GM21619 (cell line): Measurements from ENCODE around the gene DAPK1.

Experiments used
- ATAC-seq: cut with Tn5 transposase; IDR thresholded peaks from one replicate; pipeline ENCODE4 v1.9.1; 2021; ENCODE audit not compliant: unreplicated experiment

DAPK1 gene

DNA sequence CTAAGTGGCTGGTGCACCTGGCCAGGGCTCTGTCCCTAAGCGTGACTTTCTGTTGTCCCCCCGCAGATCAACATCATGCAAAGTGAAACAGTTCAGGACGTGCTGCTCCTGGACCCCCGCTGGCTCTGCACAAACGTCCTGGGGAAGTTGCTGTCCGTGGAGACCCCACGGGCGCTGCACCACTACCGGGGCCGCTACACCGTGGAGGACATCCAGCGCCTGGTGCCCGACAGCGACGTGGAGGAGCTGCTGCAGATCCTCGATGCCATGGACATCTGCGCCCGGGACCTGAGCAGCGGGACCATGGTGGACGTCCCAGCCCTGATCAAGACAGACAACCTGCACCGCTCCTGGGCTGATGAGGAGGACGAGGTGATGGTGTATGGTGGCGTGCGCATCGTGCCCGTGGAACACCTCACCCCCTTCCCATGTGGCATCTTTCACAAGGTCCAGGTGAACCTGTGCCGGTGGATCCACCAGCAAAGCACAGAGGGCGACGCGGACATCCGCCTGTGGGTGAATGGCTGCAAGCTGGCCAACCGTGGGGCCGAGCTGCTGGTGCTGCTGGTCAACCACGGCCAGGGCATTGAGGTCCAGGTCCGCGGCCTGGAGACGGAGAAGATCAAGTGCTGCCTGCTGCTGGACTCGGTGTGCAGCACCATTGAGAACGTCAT lies 208.5 kb downstream of the DAPK1 start:
- no peak for ATAC-seq

GRCh38 chr9:87707805-87708506 lies 210.3 kb downstream of the DAPK1 start:
- ATAC-seq: no peak

GRCh38 chr9:87708546-87708945 lies 210.9 kb downstream of the DAPK1 start:
- no peak for ATAC-seq

- no peak for ATAC-seq
These were observed 211.5 kb downstream of the DAPK1 start for GRCh38 chr9:87708986-87709728.

DNA sequence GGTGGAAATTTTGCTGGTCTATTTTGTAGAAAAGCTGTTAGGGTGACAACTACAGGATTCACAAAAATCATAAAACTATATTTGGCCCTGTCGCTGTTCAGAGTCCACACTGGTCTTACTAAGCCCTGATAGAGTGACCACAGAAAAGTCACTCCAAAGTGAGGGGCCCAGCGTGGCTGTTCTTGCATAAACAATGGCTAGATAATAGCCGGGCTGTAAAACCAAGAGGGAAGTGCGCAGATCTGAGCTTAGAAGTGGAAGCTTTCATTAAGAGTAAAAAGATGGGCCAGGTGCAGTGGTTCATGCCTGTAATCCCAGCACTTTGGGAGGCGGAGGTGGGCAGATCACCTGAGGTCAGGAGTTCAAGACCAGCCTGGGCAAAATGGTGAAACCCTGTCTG lies 212.8 kb downstream of the DAPK1 start:
- ATAC-seq: no peak

DNA sequence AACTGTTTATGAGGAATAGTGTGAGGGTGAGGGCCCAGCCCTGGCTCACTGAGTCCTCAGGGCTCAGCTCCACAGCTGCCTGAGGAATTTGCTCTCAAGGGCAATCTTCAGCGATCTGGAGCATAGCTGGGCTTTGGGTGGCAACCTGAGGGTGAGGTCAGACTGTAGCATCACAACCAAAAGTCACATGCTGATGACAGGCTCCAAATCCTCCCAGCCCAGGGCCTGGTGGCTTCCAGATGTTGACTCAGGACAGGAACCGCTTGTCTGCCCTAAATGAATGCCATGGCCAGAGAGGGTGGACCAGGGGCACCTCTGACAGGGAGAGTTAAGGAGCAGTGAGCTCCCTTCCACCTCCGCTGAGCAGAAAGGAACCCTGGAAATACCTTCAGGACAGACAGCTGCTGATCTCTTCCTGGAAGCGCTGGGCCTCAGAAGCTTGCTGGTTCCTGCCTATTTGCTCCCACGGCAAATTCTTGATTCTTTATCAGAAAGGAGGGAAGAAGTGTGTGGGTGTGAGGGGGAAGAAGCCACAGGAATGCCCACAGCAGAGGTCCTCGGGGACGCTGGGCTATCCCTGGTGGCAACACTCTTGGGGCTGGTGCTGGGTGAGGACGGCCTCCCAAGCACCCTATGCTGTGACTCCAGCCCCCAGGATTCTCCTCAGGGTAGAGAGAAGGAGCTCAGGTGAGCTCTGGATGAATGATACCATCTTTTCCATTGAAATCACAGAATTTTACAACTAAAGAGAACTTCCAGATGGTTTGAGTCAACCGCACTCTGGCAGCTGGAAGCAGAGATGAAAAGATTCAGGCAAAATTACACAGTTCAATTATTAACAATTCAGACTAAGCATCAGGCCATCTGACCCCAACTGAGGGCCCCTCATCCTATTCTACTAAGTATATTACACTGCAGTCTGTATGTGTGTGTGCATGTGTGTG lies 214.5 kb downstream of the DAPK1 start:
- no peak for ATAC-seq

DNA sequence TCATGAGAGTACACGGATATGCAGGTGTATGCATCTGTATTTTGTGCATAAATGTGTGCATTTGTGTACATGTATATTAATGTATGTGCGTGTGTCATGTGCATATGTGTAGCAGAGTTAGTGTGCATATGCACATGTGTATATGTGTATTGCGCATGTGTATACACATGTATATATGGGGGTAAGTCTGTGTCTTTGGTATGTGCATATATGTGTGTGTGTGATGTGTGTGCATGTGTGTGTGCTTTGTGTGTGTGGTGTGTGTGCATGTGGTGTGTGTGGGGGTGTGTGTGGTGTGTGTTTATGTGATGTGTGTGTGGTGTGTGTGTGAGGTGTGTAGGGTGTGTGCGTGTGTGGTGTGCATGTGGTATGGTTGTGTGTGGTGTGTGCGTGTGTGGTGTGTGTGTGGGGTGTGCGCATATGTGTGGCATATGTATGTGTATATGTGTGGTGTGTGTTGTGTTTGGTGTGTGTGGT lies 215.2 kb downstream of the DAPK1 start:
- ATAC-seq: no peak

DNA sequence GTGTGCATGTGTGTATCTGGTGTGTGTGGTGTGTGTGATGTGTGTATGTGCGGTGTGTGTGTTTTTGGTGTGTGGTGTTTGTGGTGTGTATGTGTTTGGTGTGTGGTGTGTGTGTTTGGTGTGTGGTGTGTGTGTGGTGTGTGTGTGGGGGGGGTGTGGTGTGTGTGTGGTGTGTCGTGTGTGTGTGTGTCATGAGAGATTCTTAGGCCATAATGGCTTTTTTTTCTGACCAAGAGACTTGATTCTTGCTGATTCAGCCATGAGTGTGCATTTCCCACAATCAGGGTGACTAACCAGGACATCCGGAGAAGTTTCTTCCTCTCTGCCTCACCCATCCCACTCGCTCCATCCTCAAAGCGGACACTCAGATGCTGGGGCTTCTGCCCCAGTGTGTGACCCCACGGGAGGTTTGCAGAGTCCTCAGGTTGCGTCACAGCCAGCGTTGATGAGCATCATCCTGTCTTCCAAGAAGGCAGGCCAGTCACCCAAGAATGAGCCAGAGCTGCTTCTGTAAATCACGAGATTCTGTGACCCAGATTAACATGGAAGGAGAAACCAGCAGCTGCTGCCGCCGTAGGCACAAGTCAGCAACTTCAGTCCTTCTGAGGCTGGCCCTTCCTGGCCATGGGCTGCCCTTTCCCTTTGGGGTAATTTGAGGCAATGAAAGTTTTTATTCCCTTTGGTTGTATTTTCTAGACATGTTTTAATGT lies 215.8 kb downstream of the DAPK1 start:
- no peak for ATAC-seq

GRCh38 chr9:87713988-87714330 lies 216.3 kb downstream of the DAPK1 start:
- ATAC-seq: no peak

DNA sequence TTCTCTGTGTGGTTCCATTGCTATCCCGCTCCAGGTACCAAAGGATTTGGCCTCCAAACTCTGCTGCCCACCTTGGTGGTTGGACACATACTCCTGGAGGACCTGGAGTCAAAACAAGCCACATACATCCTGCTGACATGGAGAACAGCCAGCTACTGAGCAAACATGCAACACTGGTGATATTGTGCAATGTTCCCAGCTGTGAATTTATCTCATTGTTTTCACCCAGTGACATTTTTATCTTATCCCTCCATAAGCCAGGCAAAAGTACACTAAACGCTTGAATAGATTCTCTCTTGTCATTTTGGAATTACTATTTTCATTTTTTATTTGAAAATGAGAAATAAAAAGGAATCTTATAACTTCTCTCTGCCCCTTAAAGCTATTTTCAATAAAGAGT lies 217.2 kb downstream of the DAPK1 start:
- no peak for ATAC-seq

- no peak for ATAC-seq
These were observed 218.5 kb downstream of the DAPK1 start for GRCh38 chr9:87716141-87716540.

GRCh38 chr9:87717456-87717855 lies 219.8 kb downstream of the DAPK1 start:
- ATAC-seq: no peak

DNA sequence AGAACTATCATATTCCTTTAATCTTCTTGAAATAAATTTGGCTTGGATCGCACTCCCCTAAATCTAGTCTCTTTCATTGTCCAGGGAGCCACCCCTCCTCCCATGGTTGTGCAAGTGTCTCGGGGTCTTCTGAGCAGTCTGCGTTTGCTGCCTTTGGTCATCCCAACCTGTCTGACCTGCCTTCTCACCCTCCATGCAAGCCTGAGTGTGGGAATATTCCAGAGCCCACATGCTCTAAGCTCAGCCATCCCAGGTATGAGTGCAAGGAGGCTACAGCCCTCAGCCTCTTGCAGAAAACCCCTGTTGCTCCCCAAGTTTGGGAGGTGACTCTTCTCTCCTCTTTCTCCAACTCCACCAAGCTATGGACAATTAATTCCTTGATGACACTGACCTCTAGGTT lies 220.6 kb downstream of the DAPK1 start:
- ATAC-seq: no peak

DNA sequence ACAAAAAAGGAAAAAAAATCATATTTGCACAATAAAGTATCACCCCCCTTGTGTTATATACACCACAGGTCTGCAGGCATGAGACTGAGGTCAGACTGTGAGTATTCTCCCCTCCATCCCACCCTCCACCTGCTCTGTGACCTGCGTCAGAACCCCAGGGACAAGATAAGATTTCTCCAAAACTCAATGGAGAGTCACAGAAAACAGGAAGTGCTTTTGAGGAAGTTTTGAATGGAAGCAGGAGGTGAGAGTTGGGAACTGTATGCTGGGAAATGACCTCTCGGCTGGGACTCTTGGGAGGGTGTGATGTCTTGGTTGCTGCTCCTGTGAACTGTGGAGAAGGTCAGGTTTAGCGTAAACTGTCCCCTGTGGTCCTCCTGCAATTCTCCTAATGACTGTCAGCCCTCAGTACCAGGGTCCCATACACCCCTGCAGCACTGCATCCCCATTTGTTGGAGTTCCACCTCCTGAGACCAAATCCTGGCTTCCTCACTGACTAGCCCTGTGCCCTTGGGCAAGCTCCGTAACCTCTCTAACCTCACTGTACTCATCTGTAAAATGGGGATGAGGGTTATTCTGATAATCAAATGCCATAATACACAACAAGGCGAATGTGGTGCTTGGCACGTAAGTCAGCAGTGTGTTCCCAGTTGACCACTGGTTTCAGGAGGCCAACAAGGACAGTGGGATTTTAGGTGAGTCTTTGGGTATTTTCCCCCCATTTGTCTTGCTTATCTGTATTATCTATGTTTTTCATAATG lies 221.4 kb downstream of the DAPK1 start:
- ATAC-seq: no peak

DNA sequence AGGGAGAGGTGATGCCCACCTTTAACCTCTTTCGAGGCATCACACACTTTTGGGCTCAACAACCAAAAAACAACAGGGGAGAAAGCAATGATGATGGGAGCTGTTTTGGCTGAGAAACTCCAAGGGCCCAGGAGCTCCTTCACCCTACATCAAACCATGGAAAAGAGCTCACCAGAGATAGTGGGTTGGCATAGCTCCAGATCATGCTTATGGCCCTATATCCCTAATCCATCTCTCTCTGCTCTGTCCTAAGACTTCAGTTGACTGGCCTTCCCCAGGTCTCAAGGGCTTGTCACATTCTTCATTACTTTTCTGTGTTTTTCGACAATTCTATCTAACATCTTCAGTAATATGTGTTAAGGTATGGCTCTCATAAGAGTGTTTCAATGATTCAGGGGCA lies 222.5 kb downstream of the DAPK1 start:
- ATAC-seq: no peak

- no peak for ATAC-seq
These were observed 224.9 kb downstream of the DAPK1 start for GRCh38 chr9:87722393-87723088.

DNA sequence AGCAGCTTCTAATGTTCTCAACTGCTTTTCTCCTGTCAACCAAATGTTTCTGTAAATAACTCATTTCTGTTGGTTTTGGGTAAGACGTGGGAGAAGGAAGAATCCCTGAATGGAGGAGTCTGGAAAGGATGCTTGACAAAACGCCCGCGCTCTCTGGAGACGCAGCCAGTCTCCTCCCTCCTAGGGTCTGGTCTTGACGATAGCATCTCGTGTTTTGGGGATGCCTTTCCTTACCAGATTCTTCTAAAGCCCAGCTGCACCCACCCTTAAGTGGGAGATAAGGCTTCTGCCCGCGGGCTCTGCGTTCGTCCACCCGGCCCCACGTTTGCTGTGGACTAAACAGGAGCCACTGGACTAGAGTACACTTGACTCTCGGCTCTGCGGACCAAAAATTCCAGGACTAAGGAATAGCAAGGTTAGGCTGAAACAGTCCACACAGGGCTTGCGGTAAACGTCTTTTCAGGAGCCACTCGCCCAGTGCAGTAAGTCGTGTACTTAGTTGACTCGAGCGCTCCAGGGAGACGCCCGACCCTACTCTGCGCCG lies 227.8 kb downstream of the DAPK1 start:
- no peak for ATAC-seq

DNA sequence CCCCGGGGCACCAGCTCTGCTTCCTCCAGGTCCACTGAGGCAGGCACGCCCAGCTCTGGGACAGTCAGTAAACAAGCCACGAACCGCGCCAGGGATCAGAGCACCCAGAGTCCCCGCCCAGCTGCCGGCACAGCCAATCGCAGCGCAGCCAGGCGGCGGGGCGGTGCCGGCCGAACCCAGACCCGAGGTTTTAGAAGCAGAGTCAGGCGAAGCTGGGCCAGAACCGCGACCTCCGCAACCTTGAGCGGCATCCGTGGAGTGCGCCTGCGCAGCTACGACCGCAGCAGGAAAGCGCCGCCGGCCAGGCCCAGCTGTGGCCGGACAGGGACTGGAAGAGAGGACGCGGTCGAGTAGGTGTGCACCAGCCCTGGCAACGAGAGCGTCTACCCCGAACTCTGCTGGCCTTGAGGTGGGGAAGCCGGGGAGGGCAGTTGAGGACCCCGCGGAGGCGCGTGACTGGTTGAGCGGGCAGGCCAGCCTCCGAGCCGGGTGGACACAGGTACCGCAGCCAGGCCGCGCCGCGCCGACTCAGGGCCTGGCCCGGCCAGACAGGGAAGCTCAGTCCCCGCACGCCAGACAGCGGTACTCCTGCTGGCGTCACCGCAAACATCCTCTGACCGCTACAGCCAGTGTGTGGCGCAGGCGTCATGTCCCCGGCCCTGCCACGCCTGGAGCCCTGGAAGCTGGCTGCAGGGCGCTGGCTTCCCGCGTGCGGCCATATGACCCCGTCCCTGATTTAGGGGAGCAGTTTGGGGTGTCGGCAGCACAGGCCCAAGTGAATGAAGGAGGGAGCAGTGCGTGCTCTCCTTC lies 228.4 kb downstream of the DAPK1 start, which contains the start of gene CTSL:
CTSL (plus strand) TSS at position 220 of the 810 bp plus-strand sequence. CDS start 1,485 bp downstream, outside the sequence.
- no peak for ATAC-seq
